ENCODE results near the gene PCNT.

PCNT gene

GRCh38 chr21:46344219-46344915 lies 20.4 kb downstream of the PCNT start:
- no peak for FAIRE-seq

DNA sequence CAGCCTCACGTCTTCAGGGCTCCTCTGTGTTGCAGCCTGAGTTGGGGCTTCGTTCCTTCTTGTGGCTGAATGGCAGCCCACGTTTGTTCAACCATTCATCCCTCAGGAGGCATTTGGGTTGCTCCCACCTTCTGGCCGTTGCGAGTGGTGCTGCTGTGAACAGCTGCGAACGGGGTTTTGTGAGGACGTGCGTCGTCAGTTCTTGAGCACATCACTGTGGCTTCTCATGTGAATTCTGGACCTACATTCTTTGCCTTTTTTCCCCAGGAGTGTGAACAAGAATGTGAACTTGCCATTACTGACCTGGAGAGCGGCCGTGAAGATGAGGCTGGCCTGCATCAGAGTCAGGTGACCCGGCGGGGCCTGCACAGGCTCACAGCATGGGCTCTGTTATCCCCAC lies 21.9 kb downstream of the PCNT start:
- FAIRE-seq: no peak

DNA sequence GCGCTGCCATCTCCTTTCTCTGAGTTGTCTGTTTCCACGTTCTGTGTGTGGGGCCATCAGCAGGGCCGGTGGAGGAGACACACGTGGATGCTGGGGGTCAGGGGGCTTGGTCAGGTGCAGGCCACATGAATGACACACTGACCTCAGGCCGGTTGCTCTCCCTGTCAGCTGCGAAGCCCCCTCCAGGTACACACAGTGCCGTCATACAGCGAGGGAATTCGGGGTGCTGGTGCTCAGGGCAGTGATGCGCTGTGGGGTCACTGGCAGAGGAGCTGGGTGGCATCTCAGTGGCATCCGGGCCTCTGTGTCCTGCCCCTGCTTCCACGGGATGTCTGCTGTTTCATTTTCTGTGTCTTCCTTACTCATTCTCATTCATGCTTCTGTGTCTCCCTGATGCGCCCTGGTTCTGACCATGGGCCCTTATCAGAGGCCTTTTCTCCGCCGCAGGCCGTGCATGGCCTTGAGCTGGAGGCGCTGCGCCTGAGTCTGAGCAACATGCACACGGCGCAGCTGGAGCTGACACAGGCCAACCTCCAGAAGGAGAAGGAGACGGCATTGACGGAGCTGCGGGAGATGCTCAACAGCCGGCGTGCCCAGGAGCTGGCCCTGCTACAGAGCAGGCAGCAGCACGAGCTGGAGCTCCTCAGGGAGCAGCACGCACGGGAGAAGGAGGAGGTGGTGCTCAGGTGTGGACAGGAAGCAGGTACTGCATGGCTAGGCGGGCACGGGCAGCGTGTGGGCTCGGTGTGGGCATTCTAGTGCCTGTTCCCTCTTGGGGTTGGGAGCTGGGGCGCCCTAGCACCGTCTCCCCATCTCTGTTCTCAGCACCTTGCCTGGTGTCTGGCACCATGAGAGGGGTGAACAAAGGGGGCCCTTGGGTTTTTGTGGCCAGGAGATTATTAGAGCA lies 22.6 kb downstream of the PCNT start:
- FAIRE-seq: no peak

GRCh38 chr21:46347203-46347550 lies 23.2 kb downstream of the PCNT start:
- FAIRE-seq: no peak

DNA sequence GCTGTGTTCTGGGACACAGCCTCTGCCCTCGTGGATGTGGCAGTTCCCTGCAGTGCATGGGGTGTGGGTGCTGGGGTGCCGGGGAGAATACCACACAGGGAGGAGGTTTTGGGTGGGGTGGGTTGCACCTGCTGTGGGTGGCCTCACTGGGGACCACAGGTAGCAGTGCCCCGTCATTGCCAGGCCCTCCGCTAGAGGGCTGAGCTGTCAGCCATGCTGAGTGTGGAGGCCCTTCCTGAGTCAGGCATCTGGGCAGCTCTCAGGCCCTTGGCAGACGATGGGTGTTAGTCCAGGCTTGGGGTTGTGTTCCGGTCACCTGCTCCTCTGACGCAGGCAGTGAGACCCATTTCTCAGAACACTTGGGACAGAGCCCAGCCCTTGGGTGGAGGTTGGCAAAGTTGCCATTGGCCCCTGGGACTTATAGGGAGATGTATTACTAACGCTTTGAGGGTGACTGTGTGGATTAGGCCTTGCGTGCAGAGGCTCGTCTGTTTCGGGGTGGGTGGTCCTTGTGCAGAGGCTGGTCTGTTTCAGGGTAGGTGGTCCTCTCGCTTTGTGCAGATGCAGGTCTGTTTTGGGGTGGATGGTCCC lies 23.9 kb downstream of the PCNT start:
- no peak for FAIRE-seq

- FAIRE-seq: no peak
These were observed 25.3 kb downstream of the PCNT start for GRCh38 chr21:46349134-46349760.

GRCh38 chr21:46350571-46350970 lies 26.6 kb downstream of the PCNT start:
- FAIRE-seq: no peak

GRCh38 chr21:46350981-46351380 lies 27.0 kb downstream of the PCNT start:
- no peak for FAIRE-seq

- FAIRE-seq: no peak
These were observed 27.7 kb downstream of the PCNT start for GRCh38 chr21:46351476-46352163.

GRCh38 chr21:46352164-46352515 lies 28.2 kb downstream of the PCNT start:
- no peak for FAIRE-seq

DNA sequence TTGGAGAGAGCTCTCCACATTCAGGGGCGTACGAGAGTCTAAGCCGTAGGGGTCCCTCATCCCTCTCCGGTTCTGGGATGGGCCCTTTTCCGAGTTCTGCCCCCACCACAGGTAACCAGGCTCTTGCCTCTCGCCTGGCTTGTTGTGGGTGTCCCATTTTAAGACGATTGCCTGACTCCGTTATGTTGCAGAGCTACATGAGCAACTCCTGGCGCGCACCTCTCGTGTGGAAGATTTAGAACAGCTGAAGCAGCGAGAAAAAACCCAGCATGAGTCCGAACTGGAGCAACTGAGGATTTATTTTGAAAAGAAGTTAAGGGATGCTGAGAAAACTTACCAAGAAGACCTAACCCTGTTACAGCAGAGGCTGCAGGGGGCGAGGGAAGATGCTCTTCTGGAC lies 29.0 kb downstream of the PCNT start:
- FAIRE-seq: no peak

GRCh38 chr21:46354046-46354445 lies 30.1 kb downstream of the PCNT start:
- no peak for FAIRE-seq

DNA sequence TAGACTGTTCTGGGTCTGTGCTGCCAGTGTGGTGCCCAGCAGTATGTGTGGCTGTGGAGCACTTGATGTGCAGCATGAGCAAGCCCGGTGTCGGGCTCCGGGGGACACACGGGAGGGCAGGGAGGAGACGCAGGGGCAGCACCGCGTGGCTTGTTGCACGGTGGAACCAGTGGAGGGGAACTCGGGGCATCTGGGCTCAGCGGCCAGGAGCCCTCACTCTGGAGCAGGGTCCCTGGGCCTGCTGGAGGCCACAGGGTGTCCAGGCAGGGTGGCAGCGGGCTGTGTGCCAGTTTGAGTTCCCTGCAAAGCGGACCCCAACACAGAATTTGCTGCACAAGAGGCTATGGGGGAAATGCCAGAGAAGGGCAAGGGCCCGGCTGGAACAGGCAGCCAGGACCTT lies 30.6 kb downstream of the PCNT start:
- no peak for FAIRE-seq

DNA sequence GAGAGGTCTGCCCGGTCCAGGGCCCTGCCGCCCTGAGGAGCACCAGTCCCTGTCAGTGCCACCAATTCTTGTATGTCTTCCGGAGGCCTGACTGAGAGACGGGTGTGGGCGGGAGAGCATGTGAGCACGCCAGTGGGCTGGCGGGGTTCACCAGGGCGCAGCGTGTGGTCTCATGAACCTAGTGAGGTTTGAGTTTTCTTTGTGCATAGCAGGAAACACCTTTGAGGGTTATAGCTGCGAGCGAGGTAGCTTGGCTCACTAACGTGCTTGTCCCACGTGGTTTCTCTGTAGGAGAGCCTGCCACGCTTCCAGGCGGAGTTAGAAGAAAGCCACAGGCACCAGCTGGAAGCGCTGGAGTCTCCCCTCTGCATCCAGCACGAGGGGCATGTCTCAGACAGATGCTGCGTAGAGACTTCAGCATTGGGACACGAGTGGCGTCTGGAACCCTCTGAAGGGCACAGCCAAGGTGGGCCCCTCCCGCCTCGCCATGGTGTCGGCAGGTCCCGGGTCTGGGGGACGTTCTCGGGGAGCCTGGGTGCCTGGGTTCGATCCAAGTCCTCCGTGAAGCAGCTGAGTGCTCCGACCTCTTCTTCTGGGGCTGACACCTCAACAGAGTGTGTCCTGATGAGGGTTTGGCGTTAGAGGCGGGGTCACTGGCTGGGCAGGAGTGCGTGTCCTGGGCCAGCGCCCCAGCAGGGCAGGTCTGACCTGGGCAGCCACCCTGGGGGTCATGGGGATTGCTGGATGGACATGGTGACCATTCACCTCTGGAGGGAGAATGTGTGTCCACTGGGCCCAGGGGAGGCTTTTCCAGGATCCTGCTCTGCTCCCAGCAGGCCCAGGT lies 31.4 kb downstream of the PCNT start:
- no peak for FAIRE-seq

GRCh38 chr21:46356005-46356338 lies 32.0 kb downstream of the PCNT start:
- no peak for FAIRE-seq

- no peak for FAIRE-seq
These were observed 32.8 kb downstream of the PCNT start for GRCh38 chr21:46356494-46357334.

DNA sequence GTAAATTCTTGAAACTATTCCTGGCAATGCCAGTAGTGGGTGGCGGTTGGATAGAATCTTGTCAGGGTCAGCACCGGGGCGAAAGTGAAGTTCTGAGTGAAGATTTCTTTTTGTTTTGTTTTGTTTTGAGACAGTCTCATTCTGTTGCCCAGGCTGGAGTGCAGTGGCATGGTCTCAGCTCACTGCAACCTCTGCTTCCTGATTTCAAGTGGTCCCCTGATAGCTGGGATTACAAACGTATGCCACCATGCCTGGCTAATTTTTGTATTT lies 33.3 kb downstream of the PCNT start:
- FAIRE-seq: no peak

- no peak for FAIRE-seq
These were observed 33.9 kb downstream of the PCNT start for GRCh38 chr21:46357684-46358425.

GRCh38 chr21:46361176-46361575 lies 37.2 kb downstream of the PCNT start:
- FAIRE-seq: no peak

DNA sequence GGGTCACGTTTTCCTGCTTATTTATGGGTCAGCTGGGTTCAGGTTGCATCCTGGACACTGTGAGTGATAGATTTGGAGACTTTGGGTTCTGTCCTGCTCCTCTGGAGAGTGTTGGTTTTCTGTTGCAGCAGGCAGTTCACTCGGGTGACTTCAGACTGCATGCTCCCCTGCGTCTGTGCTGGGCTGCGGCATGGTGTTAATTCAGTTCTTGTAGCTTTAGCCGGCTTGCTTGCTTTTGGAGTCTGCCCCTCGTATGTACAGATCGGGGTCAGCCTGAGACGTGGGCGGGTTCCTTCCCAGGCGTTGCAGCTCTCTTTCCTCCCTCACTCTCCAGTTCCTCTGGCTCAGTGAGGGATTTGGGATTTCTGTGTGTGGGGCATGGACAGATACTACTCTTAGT lies 38.0 kb downstream of the PCNT start:
- no peak for FAIRE-seq

- FAIRE-seq: no peak
These were observed 39.0 kb downstream of the PCNT start for GRCh38 chr21:46362946-46363345.
